K562 (cell line): ENCODE data around the gene TTLL8. TPM values are rescaled to one million over a fixed set of nuclear protein-coding genes. Genes with fewer than 3 reads are reported as not detected.

ENCODE experiments used
- ATAC-seq: fragments of 200-7000 bp; cut with Tn5 transposase; 3 replicates; pipeline ENCODE4 v1.9.1; 2020; ENCODE audit warnings: moderate library complexity
- BruUV-seq: library from RNA; stranded (reverse); fragments of 400-500 nt; replicated peaks from 2 replicates; lab custom pipeline; 2021; lab: Mats Ljungman, UMichigan
- CTCF ChIA-PET: fragments of 300-600 bp; formaldehyde crosslinking; extraction: SDS; loops from one replicate; lab custom pipeline; 2021; ENCODE audit warnings: low intra/inter-chr PET ratio; lab: Yijun Ruan, JAX
- POLR2A ChIA-PET: fragments of 300-600, 350-650 bp; sonication (Branson Sonifier 250); formaldehyde crosslinking; extraction: SDS; loops from one replicate; lab custom pipeline; 2021; ENCODE audit warnings: antibody characterized with exemption, inconsistent platforms; lab: Yijun Ruan, JAX
- DNase-seq, 4 experiments: peaks; one replicate each; pipeline versions ENCODE4 v3.0.0 to v3.0.0-alpha.2; 2011 to 2018; ENCODE audit warnings: low spot score in 3 of 4, mixed read lengths in 3 of 4; ENCODE audit errors: extremely low read depth in 1 of 4
- FAIRE-seq: peaks from 2 replicates; lab custom pipeline; 2011; peaks lifted over from hg19 to GRCh38; lab: Jason Lieb, UNC
- H2AFZ ChIP-seq: 2 replicates; pipeline ENCODE4 v1.6.0; 2011; ENCODE audit warnings: low read depth, low read length, control low read depth, inconsistent platforms
- H3K27ac ChIP-seq: fragments of 200-600 bp; 3 replicates; pipeline ENCODE4 v1.8.0; 2011; ENCODE audit warnings: low read depth, mild to moderate bottlenecking, control low read depth, inconsistent platforms, low read length, moderate library complexity, mixed read lengths; ENCODE audit errors: extremely low read depth
- H3K27me3 ChIP-seq, 2 experiments: fragments of 300-600 bp in 1 of 2; 2 replicates in 1 of 2; 3 replicates in 1 of 2; pipeline versions ENCODE4 v1.6.0 to v1.8.0; 2011; ENCODE audit warnings: inconsistent platforms in 2 of 2, low read length in 2 of 2, mild to moderate bottlenecking in 1 of 2, mixed read lengths in 1 of 2, moderate library complexity in 1 of 2; ENCODE audit not compliant: control insufficient read depth in 2 of 2, insufficient read depth in 2 of 2
- H3K36me3 ChIP-seq: fragments of 300-600 bp; 3 replicates; pipeline ENCODE4 v1.8.0; 2011; ENCODE audit warnings: mild to moderate bottlenecking, low read length, inconsistent platforms; ENCODE audit not compliant: control insufficient read depth, insufficient read depth
- H3K4me1 ChIP-seq, 2 experiments: fragments of 200-600 bp in 1 of 2; replicated peaks in 1 of 2; 2 replicates in 1 of 2; 3 replicates in 1 of 2; pipeline versions ENCODE4 v1.5.1 to v1.8.0; 2011; ENCODE audit warnings: inconsistent platforms in 2 of 2, low read length in 2 of 2, mild to moderate bottlenecking in 1 of 2, mixed read lengths in 1 of 2, moderate library complexity in 1 of 2; ENCODE audit not compliant: control insufficient read depth in 2 of 2, insufficient read depth in 2 of 2
- H3K4me2 ChIP-seq: 2 replicates; pipeline ENCODE4 v1.6.1; 2011; ENCODE audit warnings: low read length, control low read depth, inconsistent platforms, mixed read lengths; ENCODE audit not compliant: insufficient read depth
- H3K4me3 ChIP-seq: fragments of 200-600 bp; sonication (generic), shearing (Covaris generic); 2 replicates; pipeline ENCODE4 v1.5.1; 2016; ENCODE audit warnings: control low read depth, inconsistent platforms
- H3K79me2 ChIP-seq: fragments of 200-600 bp; 3 replicates; pipeline ENCODE4 v1.8.0; 2011; ENCODE audit warnings: low read length, inconsistent platforms; ENCODE audit not compliant: control insufficient read depth, insufficient read depth
- H3K9ac ChIP-seq, 2 experiments: 2 replicates each; pipeline versions ENCODE4 v1.6.0 to v1.6.1; 2011; ENCODE audit warnings: low read depth in 2 of 2, low read length in 2 of 2, control low read depth in 1 of 2, inconsistent platforms in 1 of 2, mild to moderate bottlenecking in 1 of 2, mixed read lengths in 1 of 2; ENCODE audit not compliant: insufficient read depth in 1 of 2
- H3K9me1 ChIP-seq: one replicate; pipeline ENCODE4 v1.6.0; 2011; ENCODE audit warnings: inconsistent platforms, mild to moderate bottlenecking, low read length, moderate library complexity; ENCODE audit not compliant: control insufficient read depth, insufficient read depth
- H3K9me3 ChIP-seq: replicated peaks from 2 replicates; pipeline ENCODE4 v1.5.1; 2011; ENCODE audit warnings: low read depth, low read length, inconsistent platforms; ENCODE audit not compliant: control insufficient read depth, insufficient read depth
- H4K20me1 ChIP-seq: replicated peaks from 2 replicates; pipeline ENCODE4 v1.6.1; 2011; ENCODE audit warnings: low read length, inconsistent platforms, mixed read lengths; ENCODE audit not compliant: control insufficient read depth, insufficient read depth
- BRCA1 ChIP-seq, 2 experiments: fragments of 450-650 bp in 1 of 2; sonication (generic) in 1 of 2; formaldehyde crosslinking in 1 of 2; IDR thresholded peaks; 2 replicates each; pipeline versions ENCODE4 v1.5.0 to v1.6.1; 2017 to 2020; ENCODE audit warnings: mild to moderate bottlenecking in 1 of 2, missing genetic modification reagents in 1 of 2
- EZH2 ChIP-seq: IDR thresholded peaks from 2 replicates; pipeline ENCODE4 v1.6.1; 2012; ENCODE audit warnings: low read depth, mild to moderate bottlenecking, inconsistent platforms, low read length, borderline replicate concordance
- MCM5 ChIP-seq: fragments of 450-650 bp; IDR thresholded peaks from 2 replicates; pipeline ENCODE4 v1.6.1; 2016; ENCODE audit warnings: low read depth
- SMARCE1 ChIP-seq: fragments of 450-650 bp; IDR thresholded peaks from 2 replicates; pipeline ENCODE4 v1.7.1; 2016; ENCODE audit warnings: mild to moderate bottlenecking
- TAL1 ChIP-seq: fragments of 450-650 bp; IDR thresholded peaks from 2 replicates; pipeline ENCODE4 v1.6.1; 2016; ENCODE audit warnings: mild to moderate bottlenecking
- TGIF2 ChIP-seq: sonication (generic); formaldehyde crosslinking; IDR thresholded peaks from 2 replicates; pipeline ENCODE4 v1.8.1; 2022; ENCODE audit warnings: mild to moderate bottlenecking, missing genetic modification reagents, moderate library complexity
- USF1 ChIP-seq: sonication (generic); formaldehyde crosslinking; IDR thresholded peaks from 2 replicates; pipeline ENCODE4 v1.9.0; 2022; ENCODE audit warnings: mild to moderate bottlenecking, missing genetic modification reagents
- ZNF165 ChIP-seq: fragments of 250-450 bp; sonication (Bioruptor Pico); IDR thresholded peaks from 2 replicates; pipeline ENCODE4 v1.4.0; 2020; ENCODE audit warnings: borderline replicate concordance
- ZNF445 ChIP-seq: fragments of 250-450 bp; sonication (Bioruptor Pico); IDR thresholded peaks from 2 replicates; pipeline ENCODE4 v1.4.0; 2020; ENCODE audit warnings: low read depth, mild to moderate bottlenecking, moderate library complexity
- WGBS: fragments of 100-300 bp; shearing (Covaris generic); methylation state at CpG from one replicate; pipeline ENCODE4 v1.1.6; 2016; ENCODE audit warnings: low coverage, mixed read lengths; ENCODE audit not compliant: insufficient coverage; ENCODE audit errors: missing lambda C conversion rate; 5-methylcytosine and 5-hydroxymethylcytosine counted together
- in situ Hi-C: fragments of 300-500 bp; cut with MboI; formaldehyde crosslinking; loops from 4 replicates; pipeline ENCODE4 v1.15.0; 2018; ENCODE audit warnings: inconsistent platforms, mixed read lengths
- intact Hi-C: fragments of 100-400 bp; cut with micrococcal nuclease; formaldehyde crosslinking; loops from 2 replicates; pipeline ENCODE4 v1.14.2; 2022
- polyA plus RNA-seq, 8 experiments: library from polyadenylated mRNA; depleted of rRNA in 4 of 8; stranded (reverse) in 5 of 8; unstranded in 3 of 8; fragments of >200 nt; fragmentation: Nextera tagmentation in 2 of 8; fragmentation: Illumina TruSeq in 1 of 8; extraction: Ambion mirVana in 2 of 8; extraction: Trizol in 1 of 8; gene quantifications; 2 replicates each; pipeline versions ENCODE4 v1.2.1 to v1.2.3, GENCODE V29; 2011 to 2014; ENCODE audit warnings: inconsistent platforms in 1 of 8, missing spikeins in 1 of 8
- total RNA-seq, 7 experiments: library from RNA; depleted of rRNA in 6 of 7; stranded (reverse); fragments of >200 nt in 6 of 7; fragmentation: Illumina TruSeq in 2 of 7; extraction: Trizol in 2 of 7; gene quantifications; 2 replicates each; pipeline versions ENCODE4 v1.2.1 to v1.2.3, GENCODE V29; 2011 to 2021; ENCODE audit warnings: low replicate concordance in 1 of 7
- TF ChIP-seq, protein P1 (sequence below): fragments of 250-450 bp; sonication (Bioruptor Pico); IDR thresholded peaks from 2 replicates; pipeline ENCODE4 v1.5.0; 2021; ENCODE audit warnings: mild to moderate bottlenecking, borderline replicate concordance
- TF ChIP-seq, protein P2 (sequence below): fragments of 250-450 bp; sonication (Bioruptor Pico); IDR thresholded peaks from 2 replicates; pipeline ENCODE4 v1.9.0; 2021; ENCODE audit warnings: mild to moderate bottlenecking, inconsistent platforms

TTLL8 gene
- total and polyA plus RNA-seq, 9 of the 15 experiments (the other 6 are each of a cell fraction or from before 2014, with no cell fraction given), result not detected

- H3K4me2 ChIP-seq, result peak overlapping the region; percentile 70; the same call in 1 of the 2 replicates
- WGBS, result 66% methylated on average over 8 of the region's 8 CpGs
- H3K79me2 ChIP-seq, result peaks cover 5% of the 10 kb centered on the region; the same call in 2 of the 3 replicates
- TF ChIP-seq EZH2 (no peak), SMARCE1 (no peak), USF1 (CRISPR knock-in tag) (no peak), BRCA1 (IDR thresholded peaks at IDR 0.05) (no peak), BRCA1 (CRISPR knock-in tag; IDR thresholded peaks at IDR 0.05) (no peak), MCM5 (no peak), TGIF2 (no peak), TAL1 (no peak), ZNF165 (CRISPR knock-in tag) (no peak), ZNF445 (no peak)
- TF ChIP-seq, protein P1, sequence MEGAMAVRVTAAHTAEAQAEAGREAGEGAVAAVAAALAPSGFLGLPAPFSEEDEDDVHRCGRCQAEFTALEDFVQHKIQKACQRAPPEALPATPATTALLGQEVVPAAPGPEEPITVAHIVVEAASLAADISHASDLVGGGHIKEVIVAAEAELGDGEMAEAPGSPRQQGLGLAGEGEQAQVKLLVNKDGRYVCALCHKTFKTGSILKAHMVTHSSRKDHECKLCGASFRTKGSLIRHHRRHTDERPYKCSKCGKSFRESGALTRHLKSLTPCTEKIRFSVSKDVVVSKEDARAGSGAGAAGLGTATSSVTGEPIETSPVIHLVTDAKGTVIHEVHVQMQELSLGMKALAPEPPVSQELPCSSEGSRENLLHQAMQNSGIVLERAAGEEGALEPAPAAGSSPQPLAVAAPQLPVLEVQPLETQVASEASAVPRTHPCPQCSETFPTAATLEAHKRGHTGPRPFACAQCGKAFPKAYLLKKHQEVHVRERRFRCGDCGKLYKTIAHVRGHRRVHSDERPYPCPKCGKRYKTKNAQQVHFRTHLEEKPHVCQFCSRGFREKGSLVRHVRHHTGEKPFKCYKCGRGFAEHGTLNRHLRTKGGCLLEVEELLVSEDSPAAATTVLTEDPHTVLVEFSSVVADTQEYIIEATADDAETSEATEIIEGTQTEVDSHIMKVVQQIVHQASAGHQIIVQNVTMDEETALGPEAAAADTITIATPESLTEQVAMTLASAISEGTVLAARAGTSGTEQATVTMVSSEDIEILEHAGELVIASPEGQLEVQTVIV (CRISPR knock-in tag), result no peak
- TF ChIP-seq, protein P2, sequence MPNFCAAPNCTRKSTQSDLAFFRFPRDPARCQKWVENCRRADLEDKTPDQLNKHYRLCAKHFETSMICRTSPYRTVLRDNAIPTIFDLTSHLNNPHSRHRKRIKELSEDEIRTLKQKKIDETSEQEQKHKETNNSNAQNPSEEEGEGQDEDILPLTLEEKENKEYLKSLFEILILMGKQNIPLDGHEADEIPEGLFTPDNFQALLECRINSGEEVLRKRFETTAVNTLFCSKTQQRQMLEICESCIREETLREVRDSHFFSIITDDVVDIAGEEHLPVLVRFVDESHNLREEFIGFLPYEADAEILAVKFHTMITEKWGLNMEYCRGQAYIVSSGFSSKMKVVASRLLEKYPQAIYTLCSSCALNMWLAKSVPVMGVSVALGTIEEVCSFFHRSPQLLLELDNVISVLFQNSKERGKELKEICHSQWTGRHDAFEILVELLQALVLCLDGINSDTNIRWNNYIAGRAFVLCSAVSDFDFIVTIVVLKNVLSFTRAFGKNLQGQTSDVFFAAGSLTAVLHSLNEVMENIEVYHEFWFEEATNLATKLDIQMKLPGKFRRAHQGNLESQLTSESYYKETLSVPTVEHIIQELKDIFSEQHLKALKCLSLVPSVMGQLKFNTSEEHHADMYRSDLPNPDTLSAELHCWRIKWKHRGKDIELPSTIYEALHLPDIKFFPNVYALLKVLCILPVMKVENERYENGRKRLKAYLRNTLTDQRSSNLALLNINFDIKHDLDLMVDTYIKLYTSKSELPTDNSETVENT (CRISPR knock-in tag), result no peak
- TF ChIP-seq, all 486 proteins: peak for 0
- peak overlapping the region in 1 of 2 experiments; percentile 79; a peak in 2 of 4 replicates for H3K9ac ChIP-seq
- peak overlapping the region; percentile 90; the same call in 2 of the 3 replicates for H3K27ac ChIP-seq
- ATAC-seq (no peak), FAIRE-seq (no peak), DNase-seq (no peak)
- H3K9me3 ChIP-seq, result no peaks in the 10 kb centered on the region
- intact Hi-C loops (loop anchor here (5.0 kb wide), 1 partner anchor 38 kb away; no protein-coding TSS in a partner anchor), in situ Hi-C loops (no loop called here)
- ChIA-PET CTCF (no interaction called here), POLR2A (interaction anchor here (0.6 kb wide), 1 partner anchor 217 kb away, joined by 3 read pairs; no protein-coding TSS in a partner anchor)
- no peak overlapping the region for H3K4me3 ChIP-seq
- no peaks in the 10 kb centered on the region for H4K20me1 ChIP-seq
- BruUV-seq, result no TSS peak
- H3K9me1 ChIP-seq, result peaks cover 4% of the 10 kb centered on the region
- H3K36me3 ChIP-seq, result peaks cover 2% of the 10 kb centered on the region; the same call in 1 of the 3 replicates
- H3K27me3 ChIP-seq, result no peaks in the 10 kb centered on the region
- no peak overlapping the region for H2AFZ ChIP-seq
- H3K4me1 ChIP-seq, result peaks cover 21 to 86% of the 10 kb centered on the region in 2 experiments
Measured at GRCh38 chr22:49969751-49970527, 88.2 kb downstream of the TTLL8 start.
